Subcutaneous preadipocyte (primary cell): Measurements from ENCODE around the gene HIPK3. TPM values are rescaled to one million over a fixed set of nuclear protein-coding genes. Genes with fewer than 3 reads are reported as not detected.

Experiments
- total RNA-seq: library from RNA; depleted of rRNA; stranded (reverse); fragments of >200 nt; gene quantifications from 2 replicates; pipeline ENCODE4 v1.2.3, GENCODE V29; 2012

Gene HIPK3
- total RNA-seq = 75.1 and 91.5 TPM in 2 replicates

GRCh38 chr11:33257160-33257896, at the start of gene HIPK3:
Gene HIPK3 (plus strand): TSS chr11:33257381.

DNA sequence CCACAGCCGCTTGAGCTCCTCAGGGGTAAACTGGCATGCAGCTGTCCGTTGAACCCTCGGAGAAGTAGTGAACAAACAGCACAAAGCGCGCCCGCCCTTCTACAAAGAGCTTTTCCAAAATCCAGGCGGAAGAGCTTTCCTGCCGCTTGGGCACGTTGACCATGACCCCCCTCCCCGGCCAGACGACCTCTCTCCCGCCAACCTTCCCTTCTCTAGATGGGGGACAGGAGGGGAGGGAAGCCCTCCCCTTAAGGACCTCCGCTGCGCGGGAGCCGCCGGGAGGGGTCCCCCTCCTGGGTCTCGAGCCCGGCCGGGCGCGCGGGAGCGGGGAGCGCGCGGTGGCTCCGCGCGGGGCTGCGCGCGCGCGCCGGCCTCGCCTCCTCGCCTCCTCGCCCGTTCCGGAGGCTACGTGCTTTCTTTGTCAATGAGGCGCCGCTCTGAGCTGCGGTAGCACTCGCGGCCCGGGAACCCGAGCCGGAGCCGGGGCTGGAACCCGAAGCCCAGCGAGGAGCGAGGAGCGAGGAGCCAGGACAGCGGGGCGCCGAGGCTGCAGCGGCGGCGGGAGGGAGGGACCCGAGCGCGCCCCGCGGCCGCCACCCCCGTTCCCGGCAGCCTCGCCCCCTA, 118.6 kb downstream of the HIPK3 start, which contains the start of gene KIAA1549L:
Gene KIAA1549L, plus strand, starts transcription at position 421 of the 624 bp plus-strand sequence.

Other genes starting within 250 kb of the HIPK3 start
- gene DEPDC7, start 241.5 kb upstream of the HIPK3 start, total RNA-seq = 2.6 and 3.3 TPM in 2 replicates
- 19.1 and 27.2 TPM in 2 replicates for gene TCP11L1, start 217.8 kb upstream of the HIPK3 start, total RNA-seq
- gene CSTF3, start 95.9 kb upstream of the HIPK3 start, total RNA-seq = 17.3 and 31.3 TPM in 2 replicates
- gene KIAA1549L, start 118.7 kb downstream of the HIPK3 start, total RNA-seq = 6.6 and 7.7 TPM in 2 replicates